Stimulated activated CD4-positive, alpha-beta T cell treated with anti-CD3 and anti-CD28 coated beads, Interleukin-15, amount 100 ng/mL, for 48 hours (primary cell): Measurements from ENCODE around the gene RBMS3.

Experiments
- DNase-seq, 2 donors: peaks; one replicate each; pipeline ENCODE4 v3.0.0-alpha.2; 2020; ENCODE audit warnings: low read depth in 2 of 2

Gene RBMS3

DNA sequence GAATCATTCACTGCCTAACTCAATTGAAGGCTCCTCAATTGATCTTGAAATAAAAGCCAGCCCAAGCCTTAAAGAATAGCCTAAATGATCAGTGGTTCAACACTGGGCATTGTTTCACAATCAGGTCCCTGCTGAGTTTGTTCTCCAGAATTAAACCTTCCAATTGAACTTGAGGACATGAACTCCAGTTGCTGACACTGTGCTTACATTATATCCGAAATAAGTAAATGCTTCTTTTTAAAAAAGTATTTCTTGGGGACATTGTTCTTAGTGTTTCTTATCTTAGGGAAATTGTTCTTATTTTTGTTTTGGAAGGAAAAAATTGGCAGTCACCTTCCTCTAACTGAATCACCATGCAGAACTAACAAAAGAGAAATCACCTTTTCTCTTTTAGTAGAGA is 450.2 kb downstream of the RBMS3 start:
- DNase-seq = no peak

DNA sequence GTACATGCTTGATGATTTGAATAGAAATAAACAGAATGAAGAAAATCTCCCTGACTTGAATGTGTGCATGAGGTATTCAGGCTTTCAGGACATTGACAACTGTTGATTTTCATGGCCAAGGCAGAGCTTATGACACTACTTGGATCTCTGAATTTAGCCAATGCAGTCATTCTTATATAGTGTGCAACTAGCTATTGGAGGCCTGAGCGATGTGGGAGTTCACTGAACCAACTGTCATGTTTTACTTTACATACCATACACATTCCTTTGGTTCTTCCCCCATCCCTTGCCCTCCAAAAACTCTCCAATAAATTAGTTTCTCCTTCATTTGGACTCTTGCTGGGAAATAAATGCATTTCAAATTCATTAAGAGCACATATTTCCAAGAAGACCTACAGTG is 460.4 kb downstream of the RBMS3 start:
- no peak for DNase-seq

DNA sequence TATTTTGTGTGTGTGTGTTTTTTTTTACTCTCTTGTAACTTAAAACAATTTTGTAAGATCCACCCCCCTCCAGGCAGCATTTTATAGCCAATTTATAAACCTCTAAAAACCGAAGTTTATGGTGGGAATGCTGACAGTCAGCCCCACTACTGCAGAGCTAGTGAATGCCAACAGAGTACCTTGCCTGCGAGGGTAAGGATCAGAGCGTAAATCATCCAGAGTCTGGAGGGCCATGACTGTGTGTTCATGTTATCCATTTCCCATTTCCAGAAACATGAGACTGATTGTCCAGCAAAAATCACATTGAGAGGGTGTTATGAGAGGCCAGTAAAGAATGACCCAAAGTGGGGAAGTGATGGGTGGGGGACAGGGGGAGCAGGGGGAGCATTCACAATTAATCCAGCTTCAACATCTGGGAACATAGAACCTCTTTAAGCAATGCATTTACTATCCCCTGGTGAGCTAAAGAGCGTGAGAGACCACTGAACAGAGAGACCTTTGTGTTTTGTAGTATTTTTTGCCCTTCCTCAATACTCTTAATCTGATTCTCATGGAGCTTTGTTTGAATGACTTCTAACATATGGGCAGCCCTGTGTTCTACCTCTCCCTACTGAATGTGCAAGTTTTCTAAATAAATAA is 464.5 kb downstream of the RBMS3 start:
- DNase-seq = no peak

DNA sequence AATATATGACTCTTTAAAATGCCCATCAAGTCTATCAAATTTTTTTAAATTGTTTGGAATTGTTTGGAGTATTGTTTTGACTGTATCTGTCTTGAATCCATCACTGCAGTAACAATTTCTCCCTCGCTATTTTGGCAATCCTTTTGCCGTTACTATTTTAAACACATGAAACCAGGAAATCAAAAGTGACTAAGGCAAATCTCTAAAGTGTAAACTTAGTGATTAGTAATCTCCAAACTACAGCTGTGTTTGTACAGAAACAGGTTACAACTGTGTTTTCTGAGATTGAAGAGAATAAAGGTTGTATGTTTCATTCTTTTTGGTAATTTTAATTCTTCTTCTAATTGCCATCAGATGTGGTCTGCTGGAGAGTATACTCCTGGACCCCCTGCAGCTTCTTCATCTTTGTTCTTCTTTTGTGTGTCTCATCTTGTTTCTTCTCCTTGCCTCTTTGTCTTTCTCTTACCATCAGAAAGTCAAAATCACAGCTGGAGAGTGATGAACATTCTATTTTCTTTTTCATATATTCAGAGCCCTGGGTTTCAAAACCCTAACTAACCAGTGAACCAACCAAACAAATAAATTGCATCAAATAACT is 465.4 kb downstream of the RBMS3 start:
- no peak for DNase-seq

DNA sequence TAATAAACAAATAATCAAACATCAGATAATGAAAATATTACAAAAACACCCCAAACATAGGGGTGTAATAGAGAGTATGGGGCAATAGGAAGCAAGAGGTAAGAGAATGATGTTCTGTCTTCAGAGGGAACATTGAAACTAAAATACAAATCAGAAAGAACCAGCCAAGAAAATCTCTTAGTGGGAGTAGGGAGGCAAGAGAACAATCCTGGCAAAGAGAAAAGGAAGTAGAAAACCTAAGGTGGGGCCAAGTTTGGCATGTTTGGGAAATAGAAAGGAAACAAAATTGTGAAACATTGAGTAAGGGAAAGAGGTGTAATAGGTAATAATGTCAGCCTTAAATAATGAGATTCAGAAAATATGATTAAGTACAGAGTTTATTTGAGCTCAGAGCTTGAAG is 467.1 kb downstream of the RBMS3 start:
- no peak for DNase-seq

DNA sequence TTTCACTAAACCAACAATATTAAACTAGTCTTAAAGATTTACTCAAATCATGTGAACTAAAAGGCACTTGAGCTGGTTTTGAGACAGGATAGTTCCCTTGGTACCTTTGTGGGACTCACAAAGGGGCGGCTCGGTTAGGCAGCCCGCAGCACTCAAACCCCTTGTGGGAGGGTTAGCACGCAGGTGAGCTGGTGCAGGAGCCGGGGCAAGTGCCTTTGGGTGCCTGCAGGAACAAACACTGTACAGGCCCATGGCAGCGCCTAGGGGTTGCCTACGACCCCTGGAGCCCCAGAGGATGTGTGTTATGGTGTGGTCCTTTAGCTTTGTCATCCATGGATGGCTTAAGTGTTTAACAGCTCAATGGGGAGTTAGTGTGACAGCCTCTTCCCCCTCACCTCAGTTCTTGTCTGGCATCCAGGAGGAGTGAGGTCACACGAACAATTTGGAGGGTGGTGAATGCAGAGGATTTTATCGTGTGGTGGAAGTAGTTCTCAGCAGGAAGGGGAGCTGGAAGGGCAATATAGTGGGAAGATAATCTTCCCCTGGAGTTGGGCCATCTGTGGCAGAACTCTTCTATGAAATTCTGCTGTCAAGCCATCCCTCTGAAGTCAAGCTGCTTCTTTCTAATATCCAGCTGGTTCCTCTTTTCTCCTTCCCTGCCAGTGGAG is 470.9 kb downstream of the RBMS3 start:
- no peak for DNase-seq

DNA sequence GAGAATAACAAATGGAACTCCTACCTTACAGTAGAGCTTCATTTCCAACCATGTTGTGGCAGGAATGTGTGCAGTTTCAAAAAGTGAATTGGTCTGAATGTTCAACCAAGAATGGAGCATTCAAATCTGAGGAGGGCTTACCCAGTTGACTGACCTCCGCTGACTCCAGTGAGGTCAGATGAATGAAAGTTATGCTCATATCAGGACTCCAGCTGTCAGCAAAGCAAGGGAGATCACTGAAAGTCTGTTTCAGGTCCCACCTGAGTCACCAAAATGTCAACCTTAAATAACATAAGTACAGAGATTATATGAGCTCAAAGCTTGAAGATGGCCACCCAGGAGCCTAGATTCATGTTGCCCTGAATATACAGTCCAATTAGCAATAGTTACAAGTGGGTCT is 473.5 kb downstream of the RBMS3 start:
- DNase-seq = no peak

DNA sequence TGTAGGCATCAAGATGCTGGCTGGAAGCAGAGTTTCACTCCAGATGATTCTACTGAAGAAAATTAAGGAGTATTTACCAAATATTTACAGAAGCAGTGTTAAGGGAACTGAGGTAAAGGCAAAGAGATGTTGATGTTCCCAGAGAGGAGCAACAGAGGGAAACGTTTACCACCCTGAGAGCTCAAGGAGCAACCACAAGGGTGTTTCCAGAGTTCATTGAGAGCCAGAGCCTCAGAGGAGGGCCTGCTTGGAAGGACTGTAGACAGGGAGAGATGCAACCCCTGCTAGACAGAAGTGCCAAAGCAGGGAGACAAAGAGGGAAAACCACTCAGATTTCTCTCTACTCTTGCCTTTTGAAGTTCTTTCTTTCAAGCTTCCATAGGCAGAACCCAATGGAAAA is 474.5 kb downstream of the RBMS3 start:
- no peak for DNase-seq

DNA sequence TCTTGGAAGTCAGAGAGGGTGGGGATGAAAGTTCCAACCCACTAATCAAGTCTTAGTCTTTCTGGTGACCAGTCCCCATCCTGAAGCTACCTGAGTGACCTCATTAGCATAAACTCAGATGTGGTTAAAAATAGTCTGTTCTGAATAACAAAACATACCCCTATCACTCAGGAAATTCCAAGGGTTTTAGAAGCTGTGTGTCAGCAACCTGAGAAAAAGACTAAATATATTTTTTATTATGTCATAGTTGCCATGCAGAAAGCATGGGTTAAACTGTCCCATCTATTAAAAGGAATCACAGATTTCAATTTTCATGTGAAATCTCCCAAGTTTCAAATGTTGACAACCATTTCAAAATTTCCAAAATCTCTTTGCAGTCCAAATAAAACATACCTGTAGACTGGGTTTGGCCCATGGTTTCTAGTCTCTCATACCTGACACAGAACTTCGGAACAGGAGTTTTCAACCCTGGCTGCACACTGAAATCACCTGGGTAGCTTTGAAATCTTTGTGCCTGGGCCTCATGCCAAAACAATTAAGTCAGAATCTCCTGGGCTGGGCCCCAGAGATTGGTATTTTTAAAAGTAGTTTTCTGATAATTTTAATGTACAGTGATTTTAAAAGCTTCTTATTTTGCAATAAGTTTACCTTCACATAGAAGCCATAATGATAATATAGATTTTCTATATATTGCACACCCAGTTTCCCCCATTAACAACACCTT is 476.3 kb downstream of the RBMS3 start:
- DNase-seq = no peak

DNA sequence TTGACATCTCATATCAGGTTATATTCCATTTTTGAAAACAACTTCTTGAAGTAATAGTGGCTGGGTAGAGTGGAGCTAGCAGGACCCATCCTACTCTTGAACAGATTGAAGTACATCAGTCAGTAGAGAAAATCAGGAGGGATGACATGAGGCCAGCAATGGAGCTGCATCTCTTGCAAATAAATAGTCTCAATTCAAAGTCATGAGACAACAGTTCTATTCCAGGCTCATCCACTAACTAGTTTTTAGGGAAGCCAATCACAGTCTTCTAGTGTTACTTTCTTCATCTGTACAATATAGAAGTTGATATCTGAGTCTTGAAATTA is 477.2 kb downstream of the RBMS3 start:
- no peak for DNase-seq

DNA sequence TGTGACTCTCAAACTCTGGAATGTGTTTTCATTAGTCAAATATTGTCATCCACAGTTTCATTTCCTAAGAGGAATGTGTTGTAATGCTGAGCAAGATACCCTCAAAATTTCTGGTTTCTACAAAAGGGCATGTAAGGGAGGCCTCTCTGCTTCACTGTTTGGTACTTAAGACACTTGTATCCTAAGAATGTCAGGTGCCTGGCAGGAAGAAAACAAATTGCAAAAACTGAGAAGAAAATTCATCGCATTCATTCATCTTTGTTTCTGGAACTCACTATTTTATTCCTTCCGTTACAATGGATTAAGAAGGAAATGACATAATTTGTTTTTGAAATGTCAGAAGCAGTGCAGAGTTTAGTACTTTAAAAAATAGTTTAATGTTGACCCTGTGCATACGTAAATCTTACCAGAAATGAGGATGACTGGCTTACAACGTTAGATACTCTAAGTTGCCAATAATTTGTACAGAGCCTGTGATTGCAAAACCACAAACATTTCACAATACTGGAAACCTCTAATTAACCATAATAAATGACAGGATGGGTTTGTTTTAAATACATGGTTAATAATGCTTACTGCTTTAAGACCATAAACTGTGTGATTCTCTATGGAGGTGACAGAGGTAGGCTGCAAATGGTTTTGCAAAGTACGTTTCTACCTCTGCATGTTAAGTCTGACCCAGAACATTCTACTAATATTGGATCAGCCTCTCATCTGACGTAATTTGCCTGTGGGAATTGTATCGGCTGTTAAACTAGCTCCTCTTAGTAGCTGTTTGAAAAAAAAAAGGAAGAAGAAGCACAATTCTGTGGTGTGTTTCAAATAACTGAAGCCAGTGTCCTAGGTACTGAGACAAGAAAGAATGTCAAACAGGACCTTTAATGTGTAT is 477.8 kb downstream of the RBMS3 start:
- no peak for DNase-seq

DNA sequence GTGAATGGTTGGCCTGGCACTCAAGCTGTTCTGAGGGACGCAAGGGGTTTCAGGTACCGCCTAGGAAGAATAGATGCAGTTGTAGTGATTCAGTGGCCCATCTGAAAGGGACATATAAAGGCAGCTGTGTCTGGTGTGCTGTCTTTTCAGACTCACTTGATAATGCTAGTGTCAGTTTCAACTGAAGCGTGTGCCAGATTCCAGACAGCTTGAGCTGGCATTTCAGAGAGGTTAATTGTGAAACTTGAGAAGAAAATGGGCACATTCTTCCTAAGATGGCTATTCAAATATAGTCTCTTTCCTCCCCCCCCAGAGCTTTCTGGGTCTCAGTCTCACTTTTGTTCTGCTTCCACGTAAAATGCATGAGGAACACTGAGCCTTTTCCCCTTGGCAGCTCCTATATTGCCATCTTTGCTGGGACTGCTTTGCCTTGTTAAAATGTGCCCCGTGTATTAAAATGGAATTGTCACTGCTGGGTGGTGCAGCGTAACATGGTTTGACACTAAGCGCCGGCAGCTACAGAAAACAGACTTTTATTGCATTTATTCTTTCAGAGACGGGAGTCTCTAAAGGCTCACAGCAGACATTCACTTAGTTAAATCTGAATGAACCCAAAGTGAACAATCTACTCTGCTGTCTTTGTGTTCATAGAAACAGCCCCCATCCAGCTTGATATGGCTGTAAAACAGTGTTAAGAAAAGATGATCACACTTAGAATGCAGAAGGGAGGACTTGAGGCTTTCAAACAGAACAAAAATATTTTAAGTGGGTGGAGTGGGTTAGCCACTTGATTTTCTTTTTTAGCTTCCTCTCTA is 478.7 kb downstream of the RBMS3 start:
- no peak for DNase-seq

DNA sequence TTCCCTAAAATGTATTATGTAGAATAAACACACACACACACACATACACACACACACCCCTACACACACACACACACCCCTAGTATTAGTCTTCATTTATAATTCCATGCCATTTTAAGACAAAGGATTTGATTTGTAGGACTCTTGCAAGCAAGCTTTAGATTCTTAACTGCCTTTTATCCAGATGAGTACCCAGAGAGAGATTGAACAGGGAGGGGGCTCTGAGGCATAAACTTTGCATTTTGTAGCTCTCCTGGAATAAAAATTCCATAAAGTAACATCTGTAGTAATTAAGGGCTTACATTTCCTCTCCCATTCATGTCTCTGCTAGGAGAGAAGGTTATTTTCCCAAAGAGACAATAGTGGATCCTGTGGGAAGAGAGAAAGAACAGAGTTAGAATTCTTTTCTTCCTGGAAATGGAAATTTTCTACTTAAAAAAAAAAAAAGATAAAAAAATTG is 479.4 kb downstream of the RBMS3 start:
- DNase-seq = no peak

DNA sequence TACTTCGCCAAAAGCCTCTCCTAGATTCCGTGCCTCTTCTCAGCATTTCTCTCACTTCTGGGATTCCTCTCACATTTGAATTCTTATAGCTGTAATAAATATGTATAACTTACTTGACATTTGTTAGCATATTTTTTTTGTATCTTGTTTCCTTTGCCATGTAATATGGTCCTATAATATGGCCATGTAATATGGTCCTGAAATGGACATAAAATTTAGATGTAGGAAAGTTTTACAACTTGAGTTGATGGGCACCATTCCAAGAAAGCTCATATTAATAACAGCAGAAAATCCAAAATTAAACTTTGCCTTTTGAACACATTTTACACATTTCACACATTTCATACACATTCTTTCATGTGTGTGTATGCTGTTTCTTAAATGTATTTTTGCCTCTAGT is 480.6 kb downstream of the RBMS3 start:
- no peak for DNase-seq

DNA sequence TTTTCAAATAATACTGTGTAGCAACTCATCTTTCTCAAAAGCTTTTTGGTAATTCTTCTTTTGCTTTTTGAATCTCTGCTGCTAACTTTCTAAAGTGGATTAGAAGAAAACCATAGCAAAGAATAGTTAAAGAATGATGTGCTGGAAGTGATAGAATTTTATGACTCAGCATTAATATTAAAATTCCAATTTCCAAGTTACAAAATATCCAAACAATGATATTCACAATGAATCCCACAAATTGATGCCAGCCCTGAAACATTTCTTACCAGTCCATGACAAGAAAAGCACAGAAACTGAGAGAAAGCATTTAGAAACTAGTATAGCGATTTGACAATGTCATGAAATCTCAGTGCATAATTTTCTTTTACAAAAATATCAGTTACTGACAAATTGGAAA is 482.2 kb downstream of the RBMS3 start:
- no peak for DNase-seq

DNA sequence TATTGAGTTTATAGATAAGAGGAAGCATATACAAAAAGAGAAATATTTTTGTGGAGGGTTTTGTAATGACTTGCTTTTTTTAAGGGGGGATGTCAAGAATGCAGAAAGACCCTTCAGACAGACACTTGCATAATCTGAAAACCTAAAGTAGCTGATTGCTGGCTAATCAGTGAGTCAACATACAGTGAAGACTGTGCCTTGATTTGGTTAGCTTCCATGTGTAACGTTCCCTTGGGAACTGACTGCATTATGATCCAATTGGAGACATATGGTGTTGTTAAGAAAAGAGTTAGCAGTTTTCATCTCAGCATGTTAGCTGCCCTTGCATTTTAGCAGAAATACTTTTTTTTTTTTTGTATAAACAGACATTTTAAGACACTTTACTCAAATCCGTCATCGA is 483.2 kb downstream of the RBMS3 start:
- no peak for DNase-seq

DNA sequence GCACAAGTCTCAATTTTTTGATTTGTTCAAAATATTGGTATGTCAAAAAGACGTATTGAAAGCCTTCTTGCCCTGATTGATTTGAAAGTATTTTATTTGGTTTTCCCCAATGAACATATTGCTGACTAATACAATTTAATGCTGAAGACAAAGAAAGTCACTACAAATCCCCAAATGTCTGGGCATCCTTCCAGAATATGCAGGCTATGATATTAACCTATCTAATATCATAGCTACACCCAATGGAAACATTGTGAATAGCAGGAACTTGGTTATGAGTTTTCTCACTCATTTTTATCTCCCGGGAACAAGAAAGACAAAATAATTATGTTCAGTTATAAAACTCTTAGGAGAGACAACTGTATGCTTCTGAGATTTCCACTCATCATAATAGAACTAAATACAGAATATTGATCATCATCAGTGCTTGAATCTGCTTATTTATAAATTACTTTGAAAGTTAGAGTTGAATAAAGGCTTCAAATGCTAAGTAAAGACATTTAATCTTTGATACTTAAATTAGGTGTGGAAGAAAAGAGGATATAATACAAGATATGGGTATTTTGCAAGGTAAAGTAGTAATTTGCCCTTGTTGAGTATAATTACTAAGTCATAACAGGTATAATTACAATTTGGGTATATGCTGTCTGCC is 483.9 kb downstream of the RBMS3 start:
- DNase-seq = no peak

DNA sequence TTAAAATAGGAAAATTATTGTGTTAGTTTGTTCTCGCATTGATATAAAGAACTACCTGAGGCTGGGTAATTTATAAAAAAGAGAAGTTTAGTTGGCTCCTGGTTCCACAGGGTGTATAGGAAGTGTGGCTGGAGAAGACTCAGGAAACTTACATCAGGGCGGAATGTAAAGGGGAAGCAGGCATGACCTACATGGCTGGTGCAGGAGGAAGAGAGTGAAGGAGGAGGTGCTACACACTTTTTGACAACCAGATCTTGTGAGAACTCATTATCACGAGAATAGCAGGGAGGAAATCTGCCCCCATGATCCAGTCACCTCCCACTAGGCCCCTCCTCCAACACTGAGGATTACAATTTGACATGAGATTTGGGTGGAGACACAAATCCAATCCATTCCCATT is 490.7 kb downstream of the RBMS3 start:
- DNase-seq = no peak

DNA sequence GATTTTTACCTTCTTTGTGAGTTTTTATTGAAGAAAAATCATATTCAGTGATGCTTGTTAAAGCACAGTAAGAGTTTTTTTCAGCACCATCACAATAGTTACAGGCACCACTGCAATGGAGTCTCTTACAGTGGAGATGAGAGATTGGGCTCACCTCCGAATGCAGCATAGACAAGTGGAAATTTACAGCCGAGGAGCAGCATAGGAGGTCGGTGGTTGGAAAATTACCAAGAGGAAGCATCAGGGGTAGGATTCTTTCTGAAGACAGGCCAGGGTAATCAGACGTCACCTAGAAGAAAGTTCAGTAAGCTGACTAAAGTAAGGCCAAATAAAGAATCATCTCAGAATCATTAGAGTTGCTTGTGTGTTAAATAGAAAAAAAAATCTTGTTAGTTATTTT is 491.6 kb downstream of the RBMS3 start:
- no peak for DNase-seq

DNA sequence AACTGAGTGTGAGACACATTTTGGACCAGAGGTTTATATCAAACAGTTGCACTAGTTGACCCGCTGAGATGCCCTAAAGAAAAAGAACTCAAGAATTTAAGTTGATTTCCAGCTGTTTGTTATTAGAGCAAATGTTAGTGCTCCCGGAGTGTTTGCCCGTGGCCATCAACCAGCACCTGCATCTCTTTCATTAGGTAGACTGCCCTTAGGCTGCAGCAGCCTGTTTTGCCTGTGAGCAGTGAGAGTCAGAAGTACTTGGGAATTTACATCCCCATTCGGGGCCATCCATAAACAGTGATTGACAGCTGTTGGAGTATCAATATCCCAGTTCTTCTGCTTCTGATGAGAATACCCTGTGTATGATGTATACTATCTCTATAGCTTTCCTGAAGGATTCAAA is 492.6 kb downstream of the RBMS3 start:
- no peak for DNase-seq

DNA sequence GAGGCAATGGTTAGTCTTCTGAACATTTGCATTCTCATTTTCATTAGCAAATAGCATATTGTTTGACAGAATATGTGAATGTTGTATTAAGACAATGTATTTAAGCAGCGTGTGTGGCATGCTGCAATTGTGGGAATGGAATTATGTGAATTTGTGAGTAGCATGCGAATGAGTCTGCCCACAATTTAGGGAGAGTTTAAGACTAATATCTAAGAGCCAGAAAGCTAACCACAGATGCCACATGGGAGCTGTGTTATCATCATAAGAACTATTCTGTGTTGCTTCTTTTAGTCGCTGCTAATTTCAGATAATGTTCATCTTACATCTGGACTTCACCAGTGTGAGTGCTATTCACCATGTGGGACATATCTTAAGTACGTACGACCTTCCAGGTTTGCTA is 494.5 kb downstream of the RBMS3 start:
- DNase-seq = no peak
